Breast epithelium (tissue), 4 donors: ENCODE measurements around the gene PCP4. TPM values are rescaled to one million over a fixed set of nuclear protein-coding genes. Genes with fewer than 3 reads are reported as not detected.

Experiments
- DNase-seq, 2 donors: peaks; one replicate each; pipeline ENCODE4 v3.0.0-alpha.2; 2019; ENCODE audit warnings: low spot score in 2 of 2
- H3K27ac ChIP-seq, 2 donors: fragments of 200-600 bp; sonication (generic) in 1 of 2; one replicate each; pipeline ENCODE4 v1.5.1; 2016 to 2019; ENCODE audit warnings: mild to moderate bottlenecking in 1 of 2
- H3K27me3 ChIP-seq, 2 donors: fragments of 200-600 bp; sonication (generic) in 1 of 2; one replicate each; pipeline versions ENCODE4 v1.5.1 to v1.6.0; 2017 to 2019; ENCODE audit warnings: control low read depth in 1 of 2, mild to moderate bottlenecking in 1 of 2
- H3K36me3 ChIP-seq: fragments of 200-600 bp; one replicate; pipeline ENCODE4 v1.5.1; 2019
- H3K4me1 ChIP-seq, 2 donors: fragments of 200-600 bp; sonication (generic); one replicate each; pipeline ENCODE4 v1.5.1; 2016 to 2019; ENCODE audit warnings: control low read depth in 1 of 2
- H3K4me3 ChIP-seq, 3 donors: fragments of 200-600 bp; sonication (generic); 1 replicate in 2 of 3; 2 replicates in 1 of 3; pipeline ENCODE4 v1.5.1; 2016 to 2019; ENCODE audit warnings: mild to moderate bottlenecking in 3 of 3, moderate library complexity in 2 of 3
- H3K9me3 ChIP-seq, 2 donors: fragments of 200-600 bp; sonication (generic) in 1 of 2; one replicate each; pipeline ENCODE4 v1.5.1; 2016 to 2019; ENCODE audit warnings: control low read depth in 1 of 2
- POLR2A ChIP-seq: fragments of 450-650 bp; IDR thresholded peaks from one replicate; pipeline ENCODE4 v1.6.1; 2016; ENCODE audit warnings: antibody characterized with exemption, mild to moderate bottlenecking, moderate library complexity
- POLR2AphosphoS5 ChIP-seq, 3 donors: sonication (generic); formaldehyde crosslinking; IDR thresholded peaks; one replicate each; pipeline ENCODE4 v1.6.1; 2017; ENCODE audit warnings: antibody characterized with exemption in 3 of 3
- intact Hi-C: fragments of 100-400 bp; cut with DNase I; formaldehyde crosslinking; loops from one replicate; pipeline ENCODE4 v1.15.1; 2023; ENCODE audit warnings: low total_unique reads
- total RNA-seq, 3 donors: library from RNA; depleted of rRNA; stranded (reverse); fragments of >200 nt; gene quantifications; one replicate each; pipeline ENCODE4 v1.1.0, GENCODE V29; 2016
- TF ChIP-seq, protein P1 (sequence below), 3 donors: fragments of 450-650 bp; IDR thresholded peaks; one replicate each; pipeline ENCODE4 v1.5.1; 2016 to 2017; ENCODE audit warnings: antibody characterized with exemption in 3 of 3, mild to moderate bottlenecking in 3 of 3, moderate library complexity in 3 of 3

PCP4 gene
- total RNA-seq, 3 donors from 2014 or later = 2.3 TPM; not detected in 1

DNA sequence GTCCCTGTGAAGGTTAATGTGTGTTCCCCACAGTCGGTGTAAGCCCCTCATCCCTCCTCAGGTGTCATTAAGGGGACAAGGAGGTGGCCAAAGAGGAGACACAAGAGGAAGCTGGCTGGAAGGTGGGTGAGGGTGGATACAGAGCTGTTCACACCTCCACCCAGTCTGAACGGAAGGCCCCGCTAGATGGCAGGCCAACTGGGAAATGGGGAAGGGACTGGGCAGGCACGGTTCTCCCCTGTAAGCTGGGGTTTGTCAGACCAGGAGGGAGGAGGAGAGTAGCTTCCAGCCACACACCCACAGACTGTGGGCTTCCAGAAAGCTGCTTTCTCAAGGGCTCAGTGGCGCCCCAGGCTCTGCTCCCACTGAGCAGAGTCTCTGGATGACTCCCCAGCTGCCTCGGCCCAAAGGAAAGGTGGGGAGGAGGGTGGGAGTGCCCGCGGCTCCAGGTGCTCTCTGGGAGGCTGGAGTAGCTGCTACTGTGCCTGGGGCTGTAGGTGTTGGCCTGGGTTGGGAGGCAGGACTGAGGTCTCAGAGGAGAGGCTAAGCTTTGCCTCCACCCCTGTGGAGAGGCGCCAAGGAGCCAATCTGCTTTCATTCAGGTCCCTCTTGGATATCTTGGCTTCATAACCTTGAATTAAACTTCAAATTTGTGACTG, 41.2 kb downstream of the PCP4 start:
- intact Hi-C loops = no loop called here
- Histone ChIP-seq H3K27me3 (no peaks in the 10 kb centered on the region), H3K4me3 (no peak overlapping the region), H3K4me1 (no peaks in the 10 kb centered on the region), H3K9me3 (no peaks in the 10 kb centered on the region), H3K36me3 (no peaks in the 10 kb centered on the region), H3K27ac (no peak overlapping the region)
- no peak for DNase-seq
- TF ChIP-seq, protein P1, sequence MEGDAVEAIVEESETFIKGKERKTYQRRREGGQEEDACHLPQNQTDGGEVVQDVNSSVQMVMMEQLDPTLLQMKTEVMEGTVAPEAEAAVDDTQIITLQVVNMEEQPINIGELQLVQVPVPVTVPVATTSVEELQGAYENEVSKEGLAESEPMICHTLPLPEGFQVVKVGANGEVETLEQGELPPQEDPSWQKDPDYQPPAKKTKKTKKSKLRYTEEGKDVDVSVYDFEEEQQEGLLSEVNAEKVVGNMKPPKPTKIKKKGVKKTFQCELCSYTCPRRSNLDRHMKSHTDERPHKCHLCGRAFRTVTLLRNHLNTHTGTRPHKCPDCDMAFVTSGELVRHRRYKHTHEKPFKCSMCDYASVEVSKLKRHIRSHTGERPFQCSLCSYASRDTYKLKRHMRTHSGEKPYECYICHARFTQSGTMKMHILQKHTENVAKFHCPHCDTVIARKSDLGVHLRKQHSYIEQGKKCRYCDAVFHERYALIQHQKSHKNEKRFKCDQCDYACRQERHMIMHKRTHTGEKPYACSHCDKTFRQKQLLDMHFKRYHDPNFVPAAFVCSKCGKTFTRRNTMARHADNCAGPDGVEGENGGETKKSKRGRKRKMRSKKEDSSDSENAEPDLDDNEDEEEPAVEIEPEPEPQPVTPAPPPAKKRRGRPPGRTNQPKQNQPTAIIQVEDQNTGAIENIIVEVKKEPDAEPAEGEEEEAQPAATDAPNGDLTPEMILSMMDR (IDR thresholded peaks at IDR 0.05) = no peak
- TF ChIP-seq POLR2AphosphoS5 (IDR thresholded peaks at IDR 0.05) (no peak), POLR2A (no peak)

DNA sequence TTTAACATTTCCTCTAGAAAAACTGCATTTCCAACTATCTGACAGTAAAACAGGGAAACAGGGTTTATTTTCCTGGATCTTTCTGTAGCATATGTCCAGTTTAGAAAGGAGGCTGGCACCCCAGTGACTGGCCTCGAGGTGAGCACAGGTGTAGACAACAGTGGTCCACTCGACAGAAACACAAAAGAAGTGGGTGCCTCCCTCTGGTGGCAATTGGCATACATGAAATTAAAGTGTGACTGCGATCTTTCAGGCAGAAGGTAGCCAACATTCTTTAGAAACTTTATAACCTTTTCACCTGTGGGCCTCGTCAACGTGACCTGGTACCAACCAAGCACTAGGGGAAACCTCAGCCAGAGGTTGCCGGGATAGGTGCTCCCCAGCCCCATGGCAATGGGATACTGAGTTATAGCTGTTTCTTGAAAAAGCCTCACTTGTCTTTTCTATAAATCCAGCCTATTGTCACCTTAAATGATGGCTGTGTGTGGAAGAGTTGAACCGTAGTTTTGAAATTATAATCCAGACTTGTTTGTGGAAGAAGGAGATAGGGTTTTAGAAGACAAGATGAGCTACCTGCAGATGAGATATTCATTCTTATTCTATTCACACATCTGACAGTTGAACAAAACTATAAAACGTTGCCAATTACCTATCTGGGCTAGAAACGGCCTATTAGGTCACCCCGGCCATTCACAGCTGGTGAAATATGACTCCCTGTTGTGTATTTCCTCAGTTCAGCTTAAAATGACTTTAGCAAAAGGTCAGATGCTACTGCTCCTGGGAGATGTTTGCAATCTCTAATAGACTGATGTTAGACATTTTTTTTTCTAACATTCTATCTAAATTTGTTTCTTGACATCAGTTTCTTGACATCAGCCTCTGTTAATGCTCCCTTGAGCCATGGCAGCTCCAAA, 44.3 kb downstream of the PCP4 start:
- Histone ChIP-seq H3K36me3 (no peaks in the 10 kb centered on the region), H3K9me3 (no peaks in the 10 kb centered on the region), H3K4me1 (no peaks in the 10 kb centered on the region), H3K27ac (no peak overlapping the region), H3K4me3 (no peak overlapping the region), H3K27me3 (no peaks in the 10 kb centered on the region)
- no peak for DNase-seq
- intact Hi-C loops = no loop called here
- no peak for TF ChIP-seq POLR2A
- no peak for TF ChIP-seq POLR2AphosphoS5 (IDR thresholded peaks at IDR 0.05)
- TF ChIP-seq, protein P1 (IDR thresholded peaks at IDR 0.05) = no peak

DNA sequence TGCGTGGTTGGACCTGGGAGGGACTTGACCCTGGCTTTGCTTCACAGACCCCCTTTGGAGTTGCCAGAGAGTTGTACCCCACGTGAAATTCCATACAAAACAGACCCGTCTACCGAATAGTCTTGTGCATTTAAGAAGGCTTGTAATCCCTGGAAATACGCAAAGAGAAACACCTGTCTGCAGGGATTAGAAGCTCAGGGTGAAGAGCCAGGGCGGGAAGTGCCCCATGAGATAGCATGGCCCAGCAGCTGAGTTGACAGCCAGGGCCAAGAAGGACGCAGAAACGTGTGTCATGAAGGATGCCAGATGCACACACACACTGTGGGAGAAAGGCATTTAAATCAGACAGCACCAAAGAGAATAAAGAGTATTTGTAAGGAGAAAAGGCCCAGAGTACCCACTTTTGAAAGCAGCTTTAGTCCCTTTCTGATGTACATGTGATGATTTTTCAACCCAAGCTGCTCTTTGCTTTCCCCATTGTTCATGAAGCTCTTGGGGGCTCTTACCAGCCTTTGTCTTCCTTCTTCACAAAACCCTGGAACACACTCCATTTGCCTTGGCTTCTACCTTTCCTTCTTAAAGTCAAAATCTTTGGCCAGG, 46.6 kb downstream of the PCP4 start:
- no peaks in the 10 kb centered on the region for H3K4me1 ChIP-seq
- no peaks in the 10 kb centered on the region for H3K27me3 ChIP-seq
- intact Hi-C loops = no loop called here
- H3K36me3 ChIP-seq = no peaks in the 10 kb centered on the region
- H3K4me3 ChIP-seq = no peak overlapping the region
- H3K27ac ChIP-seq = no peak overlapping the region
- no peaks in the 10 kb centered on the region for H3K9me3 ChIP-seq
- DNase-seq = no peak
- TF ChIP-seq POLR2A (no peak), POLR2AphosphoS5 (IDR thresholded peaks at IDR 0.05) (no peak)
- TF ChIP-seq, protein P1 (IDR thresholded peaks at IDR 0.05) = no peak

DNA sequence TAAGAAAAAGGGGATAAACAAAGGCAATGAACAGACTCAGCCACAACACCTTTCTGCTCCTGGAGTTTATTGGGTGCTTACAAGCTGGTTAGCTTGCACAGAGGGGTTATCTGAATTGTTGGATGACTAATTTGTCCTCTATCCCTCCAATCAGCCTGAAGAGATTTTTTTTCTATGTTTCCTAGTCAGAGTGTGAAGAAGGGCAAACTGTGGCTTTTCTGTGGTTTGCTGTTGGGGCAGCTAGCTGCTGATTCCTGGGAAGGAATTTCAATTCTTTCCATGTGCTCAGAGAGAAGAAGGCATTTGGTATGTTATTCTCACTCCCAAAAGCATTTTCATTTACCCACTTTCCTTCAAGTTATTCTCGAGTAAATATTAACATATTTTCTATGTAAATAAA, 48.6 kb downstream of the PCP4 start:
- H3K4me1 ChIP-seq = no peaks in the 10 kb centered on the region
- no peaks in the 10 kb centered on the region for H3K9me3 ChIP-seq
- no peak for DNase-seq
- no peak overlapping the region for H3K4me3 ChIP-seq
- H3K27ac ChIP-seq = no peak overlapping the region
- no peaks in the 10 kb centered on the region for H3K27me3 ChIP-seq
- TF ChIP-seq POLR2A (no peak), POLR2AphosphoS5 (IDR thresholded peaks at IDR 0.05) (no peak)
- TF ChIP-seq, protein P1 (IDR thresholded peaks at IDR 0.05) = no peak
- H3K36me3 ChIP-seq = no peaks in the 10 kb centered on the region
- intact Hi-C loops = no loop called here

DNA sequence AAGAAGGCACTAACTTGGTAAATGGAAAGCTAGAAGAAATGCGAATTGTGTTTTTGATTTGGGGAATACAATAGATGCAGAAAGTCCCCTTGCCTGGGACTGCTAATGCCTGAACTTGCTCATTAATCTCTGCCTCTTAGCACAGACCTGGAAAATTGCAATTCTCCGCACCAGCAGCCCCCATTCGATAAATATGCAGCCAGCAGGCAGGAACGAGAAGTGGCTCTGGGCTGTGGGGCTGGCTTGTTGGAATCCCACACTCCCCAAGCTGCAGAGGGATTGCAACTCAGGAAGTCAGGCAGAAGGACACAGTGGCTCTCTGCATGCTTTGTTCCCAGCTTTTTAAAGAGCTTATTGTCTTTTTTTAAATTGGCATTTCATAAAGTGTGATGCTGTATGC, 51.3 kb downstream of the PCP4 start:
- TF ChIP-seq POLR2A (no peak), POLR2AphosphoS5 (IDR thresholded peaks at IDR 0.05) (no peak)
- TF ChIP-seq, protein P1 (IDR thresholded peaks at IDR 0.05) = no peak
- DNase-seq = no peak
- no peaks in the 10 kb centered on the region for H3K27me3 ChIP-seq
- intact Hi-C loops = no loop called here
- no peak overlapping the region for H3K4me3 ChIP-seq
- H3K9me3 ChIP-seq = no peaks in the 10 kb centered on the region
- no peaks in the 10 kb centered on the region for H3K36me3 ChIP-seq
- no peak overlapping the region for H3K27ac ChIP-seq
- H3K4me1 ChIP-seq = no peaks in the 10 kb centered on the region
